Natural killer cell (primary cell): ENCODE data around the gene BBS9. TPM values are rescaled to one million over a fixed set of nuclear protein-coding genes. Genes with fewer than 3 reads are reported as not detected.

Experiments used
- ATAC-seq, 3 donors: fragments of 150-1000 bp in 2 of 3; fragments of 200-7000 bp in 1 of 3; cut with Tn5 transposase; 1 replicate in 1 of 3; 2 replicates in 2 of 3; pipeline ENCODE4 v1.10.0; 2021; ENCODE audit warnings: mild to moderate bottlenecking in 2 of 3, moderate library complexity in 2 of 3
- DNase-seq, 2 donors: peaks; one replicate each; pipeline versions ENCODE4 v3.0.0 to v3.0.0-alpha.2; 2013 to 2021; ENCODE audit warnings: mixed read lengths in 1 of 2
- H3K27ac ChIP-seq: one replicate; pipeline ENCODE4 v1.5.1; 2013; ENCODE audit warnings: mild to moderate bottlenecking, low read length
- H3K27me3 ChIP-seq: one replicate; pipeline ENCODE4 v1.6.1; 2013; ENCODE audit warnings: low read length; ENCODE audit not compliant: control insufficient read depth, insufficient read depth
- H3K36me3 ChIP-seq: one replicate; pipeline ENCODE4 v1.6.1; 2013; ENCODE audit warnings: low read length; ENCODE audit not compliant: control insufficient read depth, insufficient read depth
- H3K4me1 ChIP-seq: one replicate; pipeline ENCODE4 v1.6.1; 2013; ENCODE audit warnings: low read length; ENCODE audit not compliant: control insufficient read depth, insufficient read depth
- H3K4me3 ChIP-seq: one replicate; pipeline ENCODE4 v1.5.1; 2013; ENCODE audit warnings: low read length
- H3K9me3 ChIP-seq: one replicate; pipeline ENCODE4 v1.6.1; 2013; ENCODE audit warnings: low read length; ENCODE audit not compliant: control insufficient read depth, insufficient read depth
- H3K27ac Mint-ChIP-seq, 2 donors: one replicate each; pipeline ENCODE4 v1.8.0; 2022; ENCODE audit warnings: mild to moderate bottlenecking in 2 of 2, mixed read lengths in 2 of 2, moderate library complexity in 1 of 2
- H3K27me3 Mint-ChIP-seq, 2 donors: one replicate each; pipeline ENCODE4 v1.8.0; 2022; ENCODE audit warnings: low read depth in 2 of 2, mixed read lengths in 2 of 2
- H3K36me3 Mint-ChIP-seq: one replicate; pipeline ENCODE4 v1.8.0; 2022; ENCODE audit warnings: mixed read lengths
- H3K4me1 Mint-ChIP-seq, 2 donors: one replicate each; pipeline ENCODE4 v1.8.0; 2022; ENCODE audit warnings: mixed read lengths in 2 of 2
- H3K4me3 Mint-ChIP-seq: one replicate; pipeline ENCODE4 v1.8.0; 2022; ENCODE audit warnings: mild to moderate bottlenecking, moderate library complexity, mixed read lengths
- H3K9me3 Mint-ChIP-seq, 2 donors: one replicate each; pipeline ENCODE4 v1.8.0; 2022; ENCODE audit warnings: mixed read lengths in 2 of 2
- WGBS: methylation state at CpG from one replicate; pipeline ENCODE4 v1.1.7; 2013; ENCODE audit warnings: missing lambda C conversion rate; ENCODE audit not compliant: insufficient coverage; 5-methylcytosine and 5-hydroxymethylcytosine counted together
- intact Hi-C: fragments of 100-400 bp; cut with micrococcal nuclease; formaldehyde crosslinking; loops from one replicate; pipeline ENCODE4 v1.14.2; 2022
- total RNA-seq, 4 donors: library from RNA; stranded (reverse); fragments of 120-200 nt in 1 of 4; gene quantifications; one replicate each; pipeline versions ENCODE4 v1.2.3 to v1.2.4, GENCODE V29; 2013 to 2022
- TF ChIP-seq, protein P1 (sequence below): fragments of 200-600 bp; IDR thresholded peaks from one replicate; pipeline ENCODE4 v1.8.0; 2022; ENCODE audit warnings: antibody characterized with exemption

The BBS9 gene
- total RNA-seq, 3 donors from 2014 or later (not counting 1 experiment from before 2014, with no cell fraction given) = 25.1 to 34.6 (median 34.4) TPM

DNA sequence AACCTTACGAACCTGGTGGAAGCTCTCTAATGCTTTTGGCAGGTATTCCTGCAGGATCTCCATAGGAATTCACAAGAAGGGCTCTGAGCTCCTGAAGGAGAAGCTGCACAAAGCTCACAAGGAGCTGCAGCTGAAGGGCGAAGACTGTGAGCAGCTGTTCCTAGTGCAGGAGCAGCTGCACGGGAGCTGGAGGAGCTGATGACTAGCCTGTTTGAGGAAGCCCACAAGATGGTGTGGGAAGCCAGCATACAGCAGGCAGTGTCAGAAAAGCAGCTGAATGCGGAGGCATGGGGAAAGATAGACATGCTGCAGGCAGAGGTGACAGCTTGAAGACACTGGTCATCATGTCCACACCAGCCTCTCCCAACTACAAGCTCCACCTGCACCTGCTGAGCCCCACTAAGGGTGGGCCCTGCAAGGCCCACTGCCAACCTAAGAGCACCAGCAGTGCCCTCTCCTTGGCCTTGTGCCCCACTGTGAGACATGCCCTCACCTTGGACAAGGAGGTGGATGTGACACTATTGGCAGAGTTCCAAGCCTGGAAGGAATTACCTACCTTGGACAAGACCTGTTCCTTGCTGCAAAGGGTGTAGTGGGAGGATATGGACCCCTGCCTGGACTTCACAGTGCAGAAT lies 250.6 kb downstream of the BBS9 start:
- Histone ChIP-seq H3K36me3 (peaks cover 3% of the 10 kb centered on the region), H3K27ac (no peak overlapping the region), H3K27me3 (no peaks in the 10 kb centered on the region), H3K4me3 (no peak overlapping the region), H3K4me1 (no peaks in the 10 kb centered on the region), H3K9me3 (no peaks in the 10 kb centered on the region)
- H3K9me3 Mint-ChIP-seq = no peaks in the 10 kb centered on the region
- 94% methylated on average over 4 of the region's 4 CpGs for WGBS
- DNase-seq (no peak), ATAC-seq (no peak)
- no peak overlapping the region for H3K4me3 Mint-ChIP-seq
- TF ChIP-seq, protein P1, sequence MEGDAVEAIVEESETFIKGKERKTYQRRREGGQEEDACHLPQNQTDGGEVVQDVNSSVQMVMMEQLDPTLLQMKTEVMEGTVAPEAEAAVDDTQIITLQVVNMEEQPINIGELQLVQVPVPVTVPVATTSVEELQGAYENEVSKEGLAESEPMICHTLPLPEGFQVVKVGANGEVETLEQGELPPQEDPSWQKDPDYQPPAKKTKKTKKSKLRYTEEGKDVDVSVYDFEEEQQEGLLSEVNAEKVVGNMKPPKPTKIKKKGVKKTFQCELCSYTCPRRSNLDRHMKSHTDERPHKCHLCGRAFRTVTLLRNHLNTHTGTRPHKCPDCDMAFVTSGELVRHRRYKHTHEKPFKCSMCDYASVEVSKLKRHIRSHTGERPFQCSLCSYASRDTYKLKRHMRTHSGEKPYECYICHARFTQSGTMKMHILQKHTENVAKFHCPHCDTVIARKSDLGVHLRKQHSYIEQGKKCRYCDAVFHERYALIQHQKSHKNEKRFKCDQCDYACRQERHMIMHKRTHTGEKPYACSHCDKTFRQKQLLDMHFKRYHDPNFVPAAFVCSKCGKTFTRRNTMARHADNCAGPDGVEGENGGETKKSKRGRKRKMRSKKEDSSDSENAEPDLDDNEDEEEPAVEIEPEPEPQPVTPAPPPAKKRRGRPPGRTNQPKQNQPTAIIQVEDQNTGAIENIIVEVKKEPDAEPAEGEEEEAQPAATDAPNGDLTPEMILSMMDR = no peak
- H3K27me3 Mint-ChIP-seq = no peaks in the 10 kb centered on the region
- no peaks in the 10 kb centered on the region for H3K4me1 Mint-ChIP-seq
- intact Hi-C loops = no loop called here
- H3K27ac Mint-ChIP-seq = no peak overlapping the region
- H3K36me3 Mint-ChIP-seq = no peaks in the 10 kb centered on the region

- peaks cover 4% of the 10 kb centered on the region for H3K36me3 ChIP-seq
- 100% methylated on average over 1 of the region's 3 CpGs for WGBS
- H3K4me1 Mint-ChIP-seq = peaks cover 0 to under 1% of the 10 kb centered on the region in 2 donors
- no peaks in the 10 kb centered on the region for H3K9me3 Mint-ChIP-seq
- H3K27me3 Mint-ChIP-seq = no peaks in the 10 kb centered on the region
- TF ChIP-seq, protein P1 = no peak
- H3K36me3 Mint-ChIP-seq = no peaks in the 10 kb centered on the region
- ATAC-seq (no peak), DNase-seq (no peak)
- H3K9me3 ChIP-seq = no peaks in the 10 kb centered on the region
- intact Hi-C loops = no loop called here
- no peaks in the 10 kb centered on the region for H3K27me3 ChIP-seq
- no peak overlapping the region for H3K4me3 Mint-ChIP-seq
- H3K27ac Mint-ChIP-seq = no peak overlapping the region
- no peak overlapping the region for H3K4me3 ChIP-seq
- no peak overlapping the region for H3K27ac ChIP-seq
- no peaks in the 10 kb centered on the region for H3K4me1 ChIP-seq
Observed at GRCh38 chr7:33388332-33388731, 259.0 kb downstream of the BBS9 start.

GRCh38 chr7:33392148-33392547 lies 262.8 kb downstream of the BBS9 start:
- TF ChIP-seq, protein P1 = no peak
- DNase-seq (no peak), ATAC-seq (no peak)
- no peak overlapping the region for H3K4me3 Mint-ChIP-seq
- H3K36me3 ChIP-seq = peaks cover 4% of the 10 kb centered on the region
- peaks cover 11 to 12% of the 10 kb centered on the region in 2 donors for H3K4me1 Mint-ChIP-seq
- no peaks in the 10 kb centered on the region for H3K9me3 Mint-ChIP-seq
- no peaks in the 10 kb centered on the region for H3K4me1 ChIP-seq
- H3K9me3 ChIP-seq = no peaks in the 10 kb centered on the region
- H3K36me3 Mint-ChIP-seq = peaks cover 14% of the 10 kb centered on the region
- H3K27me3 Mint-ChIP-seq = no peaks in the 10 kb centered on the region
- no peak overlapping the region for H3K4me3 ChIP-seq
- H3K27me3 ChIP-seq = no peaks in the 10 kb centered on the region
- WGBS = 94% methylated on average over 1 of the region's 1 CpG
- intact Hi-C loops = no loop called here
- H3K27ac ChIP-seq = no peak overlapping the region
- no peak overlapping the region for H3K27ac Mint-ChIP-seq

DNA sequence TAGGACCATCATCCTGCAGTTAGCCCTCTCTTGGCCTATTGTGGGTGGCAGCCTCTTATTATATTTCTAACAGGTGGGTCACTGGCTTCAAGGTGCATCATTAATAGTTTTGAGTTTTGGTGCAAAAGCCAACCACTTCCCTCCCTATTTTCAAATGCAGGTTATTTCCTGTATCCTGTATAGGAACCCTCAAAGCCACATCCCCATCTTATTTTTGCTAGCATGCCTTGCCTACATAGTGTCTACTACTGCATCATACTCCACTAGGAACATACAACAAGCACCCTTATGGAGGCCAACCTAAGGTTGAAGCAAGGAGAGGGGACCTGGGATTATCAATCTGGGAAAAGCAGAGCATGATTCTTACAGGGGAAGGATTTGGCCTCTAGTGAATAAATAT lies 264.4 kb downstream of the BBS9 start:
- intact Hi-C loops = no loop called here
- Histone ChIP-seq H3K36me3 (no peaks in the 10 kb centered on the region), H3K27ac (no peak overlapping the region), H3K9me3 (no peaks in the 10 kb centered on the region), H3K4me1 (no peaks in the 10 kb centered on the region), H3K4me3 (no peak overlapping the region), H3K27me3 (no peaks in the 10 kb centered on the region)
- Mint-ChIP-seq H3K4me3 (no peak overlapping the region), H3K9me3 (peaks cover 0 to 2% of the 10 kb centered on the region in 2 donors), H3K27me3 (no peaks in the 10 kb centered on the region), H3K4me1 (peaks cover 11 to 12% of the 10 kb centered on the region in 2 donors), H3K27ac (no peak overlapping the region), H3K36me3 (peaks cover 15% of the 10 kb centered on the region)
- DNase-seq = no peak
- TF ChIP-seq, protein P1 = no peak
- ATAC-seq = no peak
